Skin of body (tissue), 2 donors: ENCODE measurements around the gene KCTD16. TPM values are rescaled to one million over a fixed set of nuclear protein-coding genes. Genes with fewer than 3 reads are reported as not detected.

Source experiments
- DNase-seq: peaks from one replicate; lab custom pipeline; 2025; lab: John Stamatoyannopoulos, UW
- total RNA-seq: library from RNA; depleted of rRNA; stranded (reverse); fragments of >200 nt; gene quantifications from one replicate; pipeline ENCODE4 v1.2.3, GENCODE V29; 2014

The KCTD16 gene
- total RNA-seq, 1 donor from 2014 or later, result 0.20 TPM

DNA sequence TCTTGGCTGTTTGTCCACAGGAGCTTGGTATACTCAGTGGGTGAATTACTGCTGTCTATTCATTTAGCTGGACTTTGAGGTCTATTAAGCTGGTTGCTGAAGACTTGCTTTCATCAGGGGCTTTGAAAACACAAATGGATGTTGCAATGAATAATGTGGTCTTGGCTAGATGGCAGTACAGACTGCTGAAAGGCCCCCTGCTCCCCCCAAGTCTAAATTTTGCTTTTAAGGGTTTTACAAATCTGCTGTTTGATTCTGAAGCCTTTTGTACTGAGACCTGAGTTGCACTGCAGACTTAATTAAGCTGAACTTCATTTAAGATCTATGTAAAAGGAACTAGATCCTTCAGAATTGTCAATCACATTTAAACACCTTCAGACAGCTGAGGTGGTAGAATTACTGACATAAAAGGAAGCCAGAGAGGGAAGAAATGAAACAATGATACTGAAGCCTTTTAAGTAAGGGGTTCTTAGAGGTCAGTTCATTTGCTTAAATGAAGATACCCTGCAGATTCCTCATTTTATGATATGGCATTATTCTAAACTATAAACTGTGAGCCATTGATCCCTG lies 37.3 kb downstream of the KCTD16 start:
- DNase-seq, result no peak

DNA sequence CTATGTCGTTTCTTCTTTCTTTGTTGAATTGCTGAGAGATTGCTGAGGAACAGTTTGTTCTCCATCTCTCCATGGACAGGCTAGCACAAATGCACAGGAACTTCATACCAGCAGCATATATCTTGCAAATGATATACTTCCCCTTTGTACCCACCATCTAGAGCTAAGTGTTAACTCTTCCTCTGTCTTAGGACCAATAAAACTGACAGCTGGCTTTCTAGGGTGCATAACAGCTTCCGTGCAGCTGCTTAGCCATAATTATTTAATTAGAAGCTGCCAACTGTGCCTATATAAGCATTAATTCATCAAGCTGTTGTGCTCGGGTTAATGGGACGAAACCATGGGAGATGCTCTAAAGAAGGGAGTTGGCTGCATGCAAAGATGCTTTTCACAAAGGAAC lies 38.7 kb downstream of the KCTD16 start:
- DNase-seq, result no peak

- DNase-seq, result no peak
Observed at GRCh38 chr5:144210655-144211054, 40.0 kb downstream of the KCTD16 start.

GRCh38 chr5:144219869-144220268 lies 49.2 kb downstream of the KCTD16 start:
- DNase-seq, result no peak

DNA sequence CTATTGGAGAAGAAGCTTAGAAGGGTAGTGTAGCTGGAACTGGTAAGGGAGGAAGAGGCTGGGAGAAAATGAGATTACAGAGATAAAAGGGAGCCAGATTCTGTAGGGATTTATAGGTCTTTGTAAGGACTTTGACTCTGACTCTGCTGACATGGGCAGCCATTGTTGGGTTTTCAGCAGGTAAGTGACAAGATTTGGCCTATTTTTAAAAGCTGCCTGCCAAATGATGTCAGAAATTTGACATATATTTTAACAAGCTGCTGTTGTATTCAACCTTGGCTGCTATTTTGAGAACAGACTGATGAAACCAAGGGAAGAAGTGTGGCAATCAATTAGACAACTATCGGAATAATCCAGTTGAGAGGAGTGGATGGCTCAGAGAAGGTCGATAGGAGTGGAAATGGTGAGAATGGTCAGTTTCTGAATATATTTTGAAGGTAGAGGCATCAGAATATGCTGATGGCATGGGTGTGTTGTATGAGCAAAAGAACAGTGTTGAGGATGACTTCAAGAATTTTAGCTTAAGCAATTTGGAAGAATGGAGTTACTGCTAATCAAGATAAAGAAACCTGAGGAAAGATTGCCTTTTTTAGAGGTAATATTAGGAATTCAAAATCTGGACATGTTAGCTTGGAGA lies 56.8 kb downstream of the KCTD16 start:
- DNase-seq, result no peak

DNA sequence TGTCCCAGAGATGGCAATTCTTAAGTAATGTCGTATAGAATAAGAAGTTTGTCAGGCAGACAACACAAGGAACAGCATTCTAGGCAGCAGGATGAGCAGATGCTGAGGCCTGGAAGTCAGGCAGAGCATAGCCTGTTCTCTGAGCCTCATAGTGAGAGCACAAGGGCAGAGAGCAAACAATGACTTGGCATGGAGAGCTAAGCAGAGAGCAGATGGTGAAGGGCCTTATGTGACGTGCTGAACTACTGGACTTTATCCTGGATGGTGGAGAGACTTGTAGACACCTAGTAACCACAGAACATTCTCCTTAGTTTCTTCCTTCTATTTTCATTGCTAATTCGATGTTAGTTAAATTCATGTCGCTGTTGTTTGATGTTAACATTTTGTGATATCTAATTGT lies 60.1 kb downstream of the KCTD16 start:
- no peak for DNase-seq

- no peak for DNase-seq
Observed at GRCh38 chr5:144232285-144232684, 61.6 kb downstream of the KCTD16 start.

DNA sequence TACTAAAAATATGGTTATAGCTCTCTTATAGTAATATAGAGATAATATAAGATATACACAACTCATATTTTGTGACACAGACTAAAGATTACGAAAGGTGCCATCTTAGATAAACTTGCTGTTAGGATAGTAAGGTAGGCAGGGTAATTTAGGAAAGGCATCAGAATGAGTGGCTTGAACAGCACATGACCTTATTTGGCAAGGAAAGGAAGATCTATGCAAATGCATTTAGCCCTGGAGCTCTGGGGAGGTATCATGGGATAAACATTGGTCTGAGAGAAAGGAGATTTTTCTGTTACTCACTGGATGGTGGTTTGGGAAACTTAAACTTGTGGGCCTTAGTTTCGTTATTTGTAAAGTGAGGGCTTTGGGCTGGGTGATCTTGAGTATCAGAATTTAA lies 65.8 kb downstream of the KCTD16 start:
- DNase-seq, result no peak

GRCh38 chr5:144237851-144238250 lies 67.2 kb downstream of the KCTD16 start:
- no peak for DNase-seq

DNA sequence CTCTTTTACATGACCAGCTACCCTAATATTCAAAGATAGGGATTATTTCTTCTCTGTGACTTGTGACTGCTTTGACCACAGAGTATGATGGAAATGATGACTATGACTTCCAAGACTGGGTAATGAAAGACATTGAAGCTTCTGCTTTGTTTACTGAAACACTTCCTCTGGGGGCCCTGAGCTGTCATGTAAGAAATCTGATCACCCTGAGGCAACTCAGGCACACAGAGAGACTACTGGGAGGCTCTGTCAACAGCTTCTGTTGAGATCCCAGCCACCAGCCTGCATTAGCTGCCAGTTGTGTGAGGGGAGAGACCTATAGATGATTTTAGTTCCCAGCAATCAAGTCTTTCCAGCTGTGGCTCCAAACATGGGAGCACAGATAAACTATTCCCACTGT lies 76.5 kb downstream of the KCTD16 start:
- DNase-seq, result no peak

DNA sequence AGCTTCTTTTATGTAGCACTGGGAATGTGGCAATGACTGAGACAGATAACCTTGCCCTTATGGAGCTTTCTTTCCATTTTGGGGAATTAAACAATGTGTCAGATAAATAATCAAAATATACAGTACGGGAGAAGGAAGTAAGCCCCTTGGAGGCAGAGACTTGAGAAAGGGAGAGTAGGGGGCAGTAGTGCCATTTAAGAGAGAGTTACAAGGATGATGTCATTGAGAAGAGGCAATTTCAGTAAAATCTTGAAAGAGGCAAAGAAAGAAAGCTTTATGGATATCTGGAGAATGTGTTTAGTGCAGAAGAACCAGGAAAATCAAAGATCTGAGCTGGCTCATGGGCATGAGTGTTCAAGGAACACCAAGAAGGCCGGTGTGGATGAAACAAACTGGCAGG lies 77.3 kb downstream of the KCTD16 start:
- DNase-seq, result no peak

GRCh38 chr5:144249755-144250464 lies 79.2 kb downstream of the KCTD16 start:
- DNase-seq, result no peak

DNA sequence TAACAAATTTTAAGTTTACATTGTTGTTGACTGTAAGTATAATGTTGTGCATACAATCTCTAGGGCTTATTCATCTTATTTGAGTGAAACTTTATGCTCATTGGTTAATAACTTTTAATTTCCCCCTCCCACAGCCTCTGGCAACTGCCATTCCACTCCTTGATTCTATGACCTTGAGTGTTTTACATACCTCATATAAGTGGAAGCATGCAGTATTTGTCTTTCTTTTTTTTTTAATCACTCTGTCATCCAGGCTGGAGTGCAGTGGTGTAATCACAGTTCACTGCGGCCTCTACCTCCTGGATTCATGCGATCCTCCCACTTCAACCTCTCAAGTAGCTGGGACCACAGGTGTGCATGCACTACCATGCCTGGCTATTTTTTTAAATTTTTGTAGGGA lies 83.9 kb downstream of the KCTD16 start:
- no peak for DNase-seq

- no peak for DNase-seq
Observed at GRCh38 chr5:144260121-144260520, 89.4 kb downstream of the KCTD16 start.

- DNase-seq, result no peak
Observed at GRCh38 chr5:144265643-144266247, 95.1 kb downstream of the KCTD16 start.

DNA sequence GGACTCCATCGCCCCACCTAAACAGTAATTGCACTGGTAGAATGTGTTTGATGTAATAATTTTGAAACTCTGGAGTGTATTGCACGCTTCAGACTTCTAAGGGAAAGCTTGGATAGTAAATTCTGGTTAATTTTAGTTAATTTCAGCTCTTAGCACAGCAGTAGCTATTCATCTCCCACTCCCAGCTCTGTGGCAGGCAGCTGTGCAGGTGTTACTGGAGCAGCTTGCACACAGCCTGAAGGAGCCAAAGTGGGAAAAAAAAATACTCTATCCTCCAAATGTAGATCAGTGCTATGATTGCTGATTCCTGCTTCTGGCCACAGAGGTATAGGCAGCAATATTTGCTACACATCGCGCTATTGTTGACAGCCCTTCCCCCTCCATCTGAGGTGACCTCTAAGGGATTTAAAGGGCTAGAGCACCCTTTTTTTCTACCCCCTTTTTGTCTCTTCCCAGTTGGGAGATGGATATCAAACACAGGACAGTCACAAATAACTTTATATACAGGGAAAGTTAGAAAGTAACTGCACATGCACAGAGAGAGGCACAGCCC lies 97.4 kb downstream of the KCTD16 start:
- DNase-seq, result no peak

- no peak for DNase-seq
Observed at GRCh38 chr5:144273232-144274027, 102.8 kb downstream of the KCTD16 start.

DNA sequence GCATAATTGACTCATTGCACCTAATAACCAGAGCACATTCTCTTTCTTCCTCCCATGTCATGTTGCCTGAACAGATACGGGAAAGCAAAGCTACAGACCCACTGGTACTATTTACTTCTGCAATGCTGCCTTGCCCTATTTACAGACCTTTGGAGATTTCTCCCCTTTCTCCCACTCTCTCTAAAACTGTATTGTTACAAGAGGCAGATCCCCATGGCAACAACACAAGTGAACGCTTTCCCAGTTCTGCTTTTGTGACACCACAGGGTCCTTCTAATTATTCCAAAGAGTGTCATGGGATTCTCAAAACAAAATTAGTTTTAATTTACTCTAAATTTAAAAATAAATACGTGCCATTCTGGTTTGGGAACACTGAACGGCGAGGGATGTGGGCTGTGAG lies 104.7 kb downstream of the KCTD16 start:
- DNase-seq, result no peak

DNA sequence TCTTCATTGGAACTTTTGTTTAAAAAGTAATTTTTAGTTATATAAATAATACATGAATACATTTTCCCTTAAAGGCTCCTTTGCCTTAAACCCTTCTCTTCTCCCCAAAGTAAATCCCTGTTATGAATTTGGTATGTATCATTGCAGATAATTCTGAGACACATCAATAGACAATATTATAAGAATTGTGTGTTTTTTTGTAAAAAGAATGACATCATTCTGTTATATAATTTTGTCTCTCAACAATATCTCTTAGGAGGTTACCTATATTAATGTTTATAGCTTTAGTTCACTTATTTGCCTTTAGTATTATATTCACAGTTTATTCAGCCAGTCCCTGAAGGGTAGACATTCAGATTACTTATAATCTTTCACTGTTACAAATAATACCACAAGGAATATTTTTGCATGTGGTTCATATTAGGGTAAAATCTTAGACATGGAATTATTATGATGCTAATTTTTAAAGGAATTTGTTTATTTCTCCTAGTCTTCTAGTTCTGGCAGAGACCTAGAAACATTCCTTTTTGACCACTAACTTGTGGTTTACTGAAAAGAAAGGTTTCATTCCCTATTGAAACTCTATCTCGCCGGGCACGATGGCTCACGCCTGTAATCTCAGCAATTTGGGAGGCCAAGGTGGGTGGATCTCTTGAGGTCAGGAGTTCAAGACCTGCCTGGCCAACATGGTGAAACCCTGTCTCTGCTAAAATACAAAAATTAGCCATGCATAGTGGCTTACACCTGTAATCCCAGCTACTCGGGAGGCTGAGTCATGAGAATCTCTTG lies 105.6 kb downstream of the KCTD16 start:
- DNase-seq, result no peak

- no peak for DNase-seq
Observed at GRCh38 chr5:144281784-144282183, 111.1 kb downstream of the KCTD16 start.

DNA sequence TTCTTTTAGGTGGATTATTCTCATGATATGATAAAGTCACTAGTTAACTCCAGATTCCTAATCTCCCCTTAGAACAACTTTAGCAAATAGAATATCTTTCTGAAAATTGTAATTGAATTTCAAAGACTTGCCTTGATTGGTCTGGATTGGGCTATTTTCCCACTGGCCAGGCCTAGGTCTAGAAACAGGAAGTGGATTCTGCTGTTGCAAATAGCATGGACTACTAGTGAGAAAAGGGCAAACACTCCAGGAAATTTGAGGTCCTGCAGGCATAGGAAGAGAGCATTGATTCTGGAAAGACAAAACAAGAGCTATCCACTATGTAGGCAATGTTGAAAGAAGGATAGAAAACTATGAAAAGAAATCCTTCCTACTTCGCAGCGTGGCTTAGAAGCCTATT lies 113.4 kb downstream of the KCTD16 start:
- DNase-seq, result no peak
